GM23338 (cell line): ENCODE measurements around the gene NHERF1. TPM values are rescaled to one million over a fixed set of nuclear protein-coding genes. Genes with fewer than 3 reads are reported as not detected.

ENCODE experiments used
- ATAC-seq: fragments of 200-7000 bp; cut with Tn5 transposase; 3 replicates; pipeline ENCODE4 v1.9.1; 2020
- DNase-seq: peaks from one replicate; pipeline ENCODE4 v3.0.0-alpha.2; 2015; ENCODE audit warnings: low spot score
- H2AFZ ChIP-seq: fragments of 200-600 bp; sonication (generic); 2 replicates; pipeline ENCODE4 v1.8.0; 2016; ENCODE audit warnings: antibody characterized with exemption, mild to moderate bottlenecking, moderate library complexity
- H3F3A ChIP-seq: fragments of 200-600 bp; sonication (generic); replicated peaks from 2 replicates; pipeline ENCODE4 v1.8.0; 2017; ENCODE audit warnings: antibody characterized with exemption, mixed run types, low read depth
- H3K27ac ChIP-seq: fragments of 200-600 bp; sonication (generic); 2 replicates; pipeline ENCODE4 v1.6.1; 2016; ENCODE audit warnings: low read depth
- H3K27me3 ChIP-seq: fragments of 200-600 bp; sonication (generic); 2 replicates; pipeline ENCODE4 v1.8.0; 2016; ENCODE audit warnings: mild to moderate bottlenecking, mixed run types, moderate library complexity; ENCODE audit not compliant: insufficient read depth
- H3K36me3 ChIP-seq: fragments of 200-600 bp; sonication (generic); 2 replicates; pipeline ENCODE4 v1.8.0; 2016; ENCODE audit warnings: mild to moderate bottlenecking; ENCODE audit not compliant: insufficient read depth
- H3K4me1 ChIP-seq: fragments of 200-600 bp; sonication (generic); 2 replicates; pipeline ENCODE4 v1.8.0; 2016; ENCODE audit warnings: mild to moderate bottlenecking, moderate library complexity; ENCODE audit not compliant: insufficient read depth
- H3K4me2 ChIP-seq: fragments of 200-600 bp; sonication (generic); 2 replicates; pipeline ENCODE4 v1.7.1; 2017; ENCODE audit warnings: mixed run types
- H3K4me3 ChIP-seq: fragments of 200-600 bp; sonication (generic); 2 replicates; pipeline ENCODE4 v1.6.1; 2016; ENCODE audit warnings: mixed run types
- H3K79me2 ChIP-seq: fragments of 200-600 bp; sonication (generic); replicated peaks from 2 replicates; pipeline ENCODE4 v1.8.0; 2017; ENCODE audit warnings: mild to moderate bottlenecking; ENCODE audit not compliant: insufficient read depth
- H3K9me2 ChIP-seq: fragments of 200-600 bp; sonication (generic); 2 replicates; pipeline ENCODE4 v1.8.0; 2017; ENCODE audit not compliant: insufficient read depth
- H4K20me1 ChIP-seq: fragments of 200-600 bp; sonication (generic); replicated peaks from 2 replicates; pipeline ENCODE4 v1.8.0; 2017; ENCODE audit warnings: mild to moderate bottlenecking; ENCODE audit not compliant: insufficient read depth
- H3K27ac Mint-ChIP-seq: 2 replicates; pipeline ENCODE4 v1.8.0; 2020; ENCODE audit warnings: inconsistent platforms, mild to moderate bottlenecking, moderate library complexity, mixed read lengths
- H3K27me3 Mint-ChIP-seq: 3 replicates; pipeline ENCODE4 v1.8.0; 2022; ENCODE audit warnings: low read depth, mild to moderate bottlenecking, moderate library complexity, mixed read lengths, inconsistent platforms; ENCODE audit not compliant: insufficient read depth, poor library complexity
- H3K36me3 Mint-ChIP-seq: 3 replicates; pipeline ENCODE4 v1.8.0; 2021; ENCODE audit warnings: low read depth, mild to moderate bottlenecking, inconsistent platforms, moderate library complexity, mixed read lengths
- H3K4me1 Mint-ChIP-seq: 3 replicates; pipeline ENCODE4 v1.8.0; 2020; ENCODE audit warnings: mild to moderate bottlenecking, inconsistent platforms, mixed read lengths
- H3K4me3 Mint-ChIP-seq: 3 replicates; pipeline ENCODE4 v1.8.0; 2021; ENCODE audit warnings: moderate library complexity, mild to moderate bottlenecking, inconsistent platforms, mixed read lengths
- H3K9me3 Mint-ChIP-seq: 3 replicates; pipeline ENCODE4 v1.8.0; 2020; ENCODE audit warnings: moderate library complexity, mild to moderate bottlenecking, inconsistent platforms, mixed read lengths
- CREB1 ChIP-seq: fragments of 250-450 bp; sonication (Bioruptor Pico); IDR thresholded peaks from 2 replicates; pipeline ENCODE4 v1.5.0; 2020; ENCODE audit warnings: low read depth, mild to moderate bottlenecking, moderate library complexity
- CTCF ChIP-seq, 2 experiments: fragments of 200-600 bp in 1 of 2; sonication (generic) in 1 of 2; conservative IDR thresholded peaks; 2 replicates each; pipeline versions ENCODE4 v1.5.1 to v1.6.1; 2016 to 2017; ENCODE audit warnings: antibody characterized with exemption in 2 of 2, low read depth in 2 of 2, mild to moderate bottlenecking in 2 of 2, moderate library complexity in 1 of 2
- ETS1 ChIP-seq: IDR thresholded peaks from 2 replicates; pipeline ENCODE4 v1.6.1; 2016; ENCODE audit warnings: antibody characterized with exemption
- EZH2 ChIP-seq: fragments of 200-600 bp; sonication (generic); IDR thresholded peaks from one replicate; pipeline ENCODE4 v1.8.0; 2017; ENCODE audit warnings: antibody characterized with exemption, mild to moderate bottlenecking, low read depth; ENCODE audit not compliant: unreplicated experiment
- EZH2phosphoT487 ChIP-seq: fragments of 200-600 bp; sonication (generic); IDR thresholded peaks from one replicate; pipeline ENCODE4 v1.8.1; 2018; ENCODE audit warnings: antibody characterized with exemption; ENCODE audit not compliant: unreplicated experiment
- JUNB ChIP-seq: IDR thresholded peaks from one replicate; pipeline ENCODE4 v1.6.1; 2016; ENCODE audit warnings: antibody characterized with exemption; ENCODE audit not compliant: unreplicated experiment
- POLR2AphosphoS5 ChIP-seq: IDR thresholded peaks from 2 replicates; pipeline ENCODE4 v1.6.1; 2016; ENCODE audit warnings: antibody characterized with exemption, low read depth
- ZNF114 ChIP-seq: fragments of 250-450 bp; sonication (Bioruptor Pico); IDR thresholded peaks from 2 replicates; pipeline ENCODE4 v1.5.0; 2020; ENCODE audit warnings: mild to moderate bottlenecking, moderate library complexity
- ZNF331 ChIP-seq: fragments of 250-450 bp; sonication (Bioruptor Pico); IDR thresholded peaks from 2 replicates; pipeline ENCODE4 v1.5.0; 2020; ENCODE audit warnings: low read depth, mild to moderate bottlenecking, moderate library complexity
- ZNF462 ChIP-seq: fragments of 250-450 bp; sonication (Bioruptor Pico); IDR thresholded peaks from 2 replicates; pipeline ENCODE4 v1.5.0; 2020; ENCODE audit warnings: mild to moderate bottlenecking, moderate library complexity
- polyA plus RNA-seq: library from polyadenylated mRNA; unstranded; fragments of >200 nt; fragmentation: Nextera tagmentation; extraction: Ambion mirVana; gene quantifications from 2 replicates; pipeline ENCODE4 v1.2.1, GENCODE V29; 2016
- total RNA-seq: library from RNA; depleted of rRNA; stranded (reverse); fragments of >200 nt; shearing (Covaris generic); gene quantifications from 2 replicates; pipeline ENCODE4 v1.2.3, GENCODE V29; 2014

Gene NHERF1
- total and polyA plus RNA-seq, 2 experiments from 2014 or later: 48.8 to 100 TPM

GRCh38 chr17:74754832-74755231 is 6.4 kb downstream of the NHERF1 start (continued):
- no peak for TF ChIP-seq CTCF (conservative IDR thresholded peaks at IDR 0.05; ENCODE audit: low read depth in 2 of 2)
- TF ChIP-seq EZH2: no peak
- TF ChIP-seq POLR2AphosphoS5: no peak
- TF ChIP-seq EZH2phosphoT487: no peak
- no peak for TF ChIP-seq JUNB

GRCh38 chr17:74755533-74755932 is 7.1 kb downstream of the NHERF1 start:
- peaks cover 86% of the 10 kb centered on the region for H3K79me2 ChIP-seq
- TF ChIP-seq EZH2phosphoT487 (no peak), ETS1 (no peak), JUNB (no peak), ZNF114 (CRISPR knock-in tag) (no peak), CREB1 (CRISPR knock-in tag) (no peak), ZNF462 (CRISPR knock-in tag) (no peak), EZH2 (no peak), ZNF331 (CRISPR knock-in tag) (no peak), CTCF (conservative IDR thresholded peaks at IDR 0.05; ENCODE audit: low read depth in 2 of 2) (no peak)

More at GRCh38 chr17:74755533-74755932, 7.1 kb downstream of the NHERF1 start:
- no peak overlapping the region for H3K4me3 Mint-ChIP-seq
- Histone ChIP-seq H3K36me3 (no peaks in the 10 kb centered on the region), H4K20me1 (peaks cover 65% of the 10 kb centered on the region), H3K4me3 (no peak overlapping the region), H3K27ac (no peak overlapping the region), H3K9me2 (no peaks in the 10 kb centered on the region), H3K4me2 (no peak overlapping the region), H2AFZ (no peak overlapping the region), H3F3A (no peaks in the 10 kb centered on the region), H3K27me3 (no peaks in the 10 kb centered on the region), H3K4me1 (peaks cover 43% of the 10 kb centered on the region)
- no peaks in the 10 kb centered on the region for H3K9me3 Mint-ChIP-seq
- H3K4me1 Mint-ChIP-seq: peaks cover 60% of the 10 kb centered on the region
- peaks cover 16% of the 10 kb centered on the region; the same call in 2 of the 3 replicates for H3K36me3 Mint-ChIP-seq
- no peak overlapping the region for H3K27ac Mint-ChIP-seq
- ATAC-seq: no peak
- H3K27me3 Mint-ChIP-seq: peaks cover 18% of the 10 kb centered on the region
- DNase-seq: no peak
